Upper lobe of right lung (tissue), 1 donor: ENCODE data around the gene OSBPL10. TPM values are rescaled to one million over a fixed set of nuclear protein-coding genes. Genes with fewer than 3 reads are reported as not detected.
A peak's percentile ranks its signal among the peaks of the same experiment; 100 is the strongest.

Experiments
- ATAC-seq: fragments of 200-7000 bp; cut with Tn5 transposase; one replicate; pipeline ENCODE4 v1.9.1; 2020; ENCODE audit warnings: mild to moderate bottlenecking, moderate library complexity
- DNase-seq: peaks from one replicate; pipeline ENCODE4 v3.0.0-alpha.2; 2020
- H3K27ac ChIP-seq: fragments of 200-600 bp; one replicate; pipeline ENCODE4 v1.8.0; 2022
- H3K27me3 ChIP-seq: fragments of 200-600 bp; one replicate; pipeline ENCODE4 v1.8.0; 2022; ENCODE audit warnings: mild to moderate bottlenecking
- H3K36me3 ChIP-seq: fragments of 200-600 bp; one replicate; pipeline ENCODE4 v1.8.0; 2022
- H3K4me1 ChIP-seq: fragments of 200-600 bp; one replicate; pipeline ENCODE4 v1.8.0; 2022
- H3K4me3 ChIP-seq: fragments of 200-600 bp; one replicate; pipeline ENCODE4 v1.8.0; 2022; ENCODE audit warnings: mild to moderate bottlenecking
- H3K9me3 ChIP-seq: fragments of 200-600 bp; one replicate; pipeline ENCODE4 v1.8.0; 2022
- intact Hi-C: fragments of 100-400 bp; cut with DNase I; formaldehyde crosslinking; loops from one replicate; pipeline ENCODE4 v1.11.0; 2022
- total RNA-seq: library from RNA; stranded (reverse); fragmentation: NEBNext Ultra II Directional; extraction: Animal tissue kit (Norgen Biotek cat#: 25700); gene quantifications from one replicate; pipeline ENCODE4 v1.2.1, GENCODE V29; 2021
- TF ChIP-seq, protein P1 (sequence below): fragments of 200-600 bp; IDR thresholded peaks from one replicate; pipeline ENCODE4 v1.8.0; 2022; ENCODE audit warnings: antibody characterized with exemption
- donor health status: DM: no; HTN: yes; CAD: no; lungs with severe emphysema.

The OSBPL10 gene
- total RNA-seq, 1 donor from 2014 or later: 30.8 TPM

GRCh38 chr3:31755926-31756658, 225.0 kb downstream of the OSBPL10 start:
- intact Hi-C loops: no loop called here
- ATAC-seq (peak; percentile 26), DNase-seq (no peak)
- TF ChIP-seq, protein P1, sequence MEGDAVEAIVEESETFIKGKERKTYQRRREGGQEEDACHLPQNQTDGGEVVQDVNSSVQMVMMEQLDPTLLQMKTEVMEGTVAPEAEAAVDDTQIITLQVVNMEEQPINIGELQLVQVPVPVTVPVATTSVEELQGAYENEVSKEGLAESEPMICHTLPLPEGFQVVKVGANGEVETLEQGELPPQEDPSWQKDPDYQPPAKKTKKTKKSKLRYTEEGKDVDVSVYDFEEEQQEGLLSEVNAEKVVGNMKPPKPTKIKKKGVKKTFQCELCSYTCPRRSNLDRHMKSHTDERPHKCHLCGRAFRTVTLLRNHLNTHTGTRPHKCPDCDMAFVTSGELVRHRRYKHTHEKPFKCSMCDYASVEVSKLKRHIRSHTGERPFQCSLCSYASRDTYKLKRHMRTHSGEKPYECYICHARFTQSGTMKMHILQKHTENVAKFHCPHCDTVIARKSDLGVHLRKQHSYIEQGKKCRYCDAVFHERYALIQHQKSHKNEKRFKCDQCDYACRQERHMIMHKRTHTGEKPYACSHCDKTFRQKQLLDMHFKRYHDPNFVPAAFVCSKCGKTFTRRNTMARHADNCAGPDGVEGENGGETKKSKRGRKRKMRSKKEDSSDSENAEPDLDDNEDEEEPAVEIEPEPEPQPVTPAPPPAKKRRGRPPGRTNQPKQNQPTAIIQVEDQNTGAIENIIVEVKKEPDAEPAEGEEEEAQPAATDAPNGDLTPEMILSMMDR: no peak
- Histone ChIP-seq H3K4me1 (peaks cover 12% of the 10 kb centered on the region), H3K36me3 (no peaks in the 10 kb centered on the region), H3K27me3 (no peaks in the 10 kb centered on the region), H3K27ac (no peak overlapping the region), H3K4me3 (no peak overlapping the region), H3K9me3 (no peaks in the 10 kb centered on the region)

GRCh38 chr3:31754575-31755278, 226.3 kb downstream of the OSBPL10 start:
- Histone ChIP-seq H3K4me1 (peaks cover 12% of the 10 kb centered on the region), H3K36me3 (no peaks in the 10 kb centered on the region), H3K9me3 (no peaks in the 10 kb centered on the region), H3K4me3 (no peak overlapping the region), H3K27ac (no peak overlapping the region), H3K27me3 (no peaks in the 10 kb centered on the region)
- ATAC-seq (no peak), DNase-seq (no peak)
- TF ChIP-seq, protein P1: no peak
- intact Hi-C loops: no loop called here

- Histone ChIP-seq H3K27ac (no peak overlapping the region), H3K9me3 (no peaks in the 10 kb centered on the region), H3K27me3 (no peaks in the 10 kb centered on the region), H3K4me3 (no peak overlapping the region), H3K4me1 (peaks cover 12% of the 10 kb centered on the region), H3K36me3 (no peaks in the 10 kb centered on the region)
- intact Hi-C loops: no loop called here
- ATAC-seq: no peak
- TF ChIP-seq, protein P1: no peak
- no peak for DNase-seq
These were observed 228.0 kb downstream of the OSBPL10 start for GRCh38 chr3:31753050-31753425.

- intact Hi-C loops: no loop called here
- TF ChIP-seq, protein P1: no peak
- no peak for DNase-seq
- Histone ChIP-seq H3K27ac (no peak overlapping the region), H3K36me3 (no peaks in the 10 kb centered on the region), H3K27me3 (no peaks in the 10 kb centered on the region), H3K4me1 (peaks cover 12% of the 10 kb centered on the region), H3K9me3 (no peaks in the 10 kb centered on the region), H3K4me3 (no peak overlapping the region)
- no peak for ATAC-seq
These were observed 228.6 kb downstream of the OSBPL10 start for GRCh38 chr3:31752305-31753049.

GRCh38 chr3:31750341-31750740, 230.7 kb downstream of the OSBPL10 start:
- Histone ChIP-seq H3K27ac (no peak overlapping the region), H3K36me3 (no peaks in the 10 kb centered on the region), H3K4me1 (peaks cover 6% of the 10 kb centered on the region), H3K27me3 (no peaks in the 10 kb centered on the region), H3K4me3 (no peak overlapping the region), H3K9me3 (no peaks in the 10 kb centered on the region)
- DNase-seq: no peak
- ATAC-seq: no peak
- intact Hi-C loops: no loop called here
- TF ChIP-seq, protein P1: no peak
